Lower leg skin (tissue), 4 donors: Measurements from ENCODE around the gene RNF4. TPM values are rescaled to one million over a fixed set of nuclear protein-coding genes. Genes with fewer than 3 reads are reported as not detected.

ENCODE experiments used
- DNase-seq, 2 donors: peaks; one replicate each; pipeline ENCODE4 v3.0.0-alpha.2; 2019; ENCODE audit warnings: low spot score in 2 of 2
- H3K4me3 ChIP-seq: fragments of 200-600 bp; sonication (generic); 2 replicates; pipeline ENCODE4 v1.5.1; 2017; ENCODE audit warnings: mild to moderate bottlenecking, low read depth; ENCODE audit not compliant: poor library complexity, severe bottlenecking
- CTCF ChIP-seq, 3 donors: fragments of 450-650 bp; IDR thresholded peaks; one replicate each; pipeline ENCODE4 v1.5.1; 2016; ENCODE audit warnings: antibody characterized with exemption in 3 of 3, mild to moderate bottlenecking in 3 of 3, moderate library complexity in 2 of 3
- POLR2A ChIP-seq, 2 donors: fragments of 450-650 bp; IDR thresholded peaks; one replicate each; pipeline ENCODE4 v1.6.1; 2016 to 2017; ENCODE audit warnings: antibody characterized with exemption in 2 of 2, mild to moderate bottlenecking in 1 of 2, moderate library complexity in 1 of 2
- WGBS, 2 donors: methylation state at CpG; one replicate each; pipeline ENCODE4 v1.1.5; 2018; 5-methylcytosine and 5-hydroxymethylcytosine counted together
- intact Hi-C: fragments of 100-400 bp; cut with DNase I; formaldehyde crosslinking; loops from one replicate; pipeline ENCODE4 v1.15.0; 2023; ENCODE audit warnings: low total_unique reads
- total RNA-seq, 4 donors: library from RNA; depleted of rRNA; stranded (reverse); fragments of >200 nt; gene quantifications; one replicate each; pipeline ENCODE4 v1.1.0, GENCODE V29; 2016

Gene RNF4
- total RNA-seq, 4 donors from 2014 or later, result 30.4 to 44.0 (median 37.9) TPM

DNA sequence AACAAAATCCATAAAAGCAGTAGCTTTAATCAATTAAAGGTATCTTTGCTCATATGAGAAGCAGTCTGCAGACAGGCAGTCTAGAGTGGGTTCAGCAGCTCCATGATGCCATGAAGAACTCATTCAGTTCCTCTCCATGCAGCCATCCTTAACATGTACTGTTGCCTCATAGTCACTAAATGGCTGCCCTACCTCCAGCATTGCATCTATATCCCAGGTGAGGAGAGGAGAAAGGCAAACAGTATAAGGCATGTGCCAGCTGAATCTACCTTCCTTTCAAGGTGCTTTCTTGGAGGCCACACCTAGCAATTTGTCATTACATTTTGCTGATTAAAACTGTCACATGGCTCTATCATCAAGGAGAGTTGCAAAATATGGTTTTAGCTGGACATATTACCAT is 36.9 kb upstream of the RNF4 start:
- TF ChIP-seq CTCF (IDR thresholded peaks at IDR 0.05) (no peak), POLR2A (IDR thresholded peaks at IDR 0.05) (no peak)
- DNase-seq, result no peak
- no peak overlapping the region for H3K4me3 ChIP-seq
- intact Hi-C loops, result no loop called here

DNA sequence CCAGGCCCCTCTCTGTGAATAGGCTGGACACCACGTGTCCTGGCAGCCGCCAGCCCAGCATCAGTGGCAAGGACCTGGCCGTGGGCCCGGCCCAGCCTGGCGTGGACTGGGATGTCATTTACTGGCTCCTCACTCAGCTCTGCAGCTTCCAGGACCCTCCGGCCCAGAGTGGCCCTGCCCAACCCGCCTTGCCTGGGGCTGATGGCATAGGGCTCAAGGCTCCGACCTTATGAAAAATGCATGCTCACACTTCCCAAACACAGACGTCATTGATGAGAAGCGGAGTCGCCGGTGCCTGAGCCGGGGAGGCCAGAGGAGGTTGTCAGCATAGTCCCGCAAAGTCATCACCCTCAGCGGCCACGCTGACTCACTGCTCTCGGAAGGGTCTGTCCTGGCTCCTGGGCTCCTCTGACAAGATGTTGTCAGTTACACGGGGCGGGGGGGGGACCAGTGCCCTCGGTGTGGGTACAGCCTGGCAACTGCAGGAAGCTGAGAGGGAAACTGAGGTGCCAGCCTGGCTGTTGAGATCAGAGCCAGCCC is 35.8 kb upstream of the RNF4 start:
- H3K4me3 ChIP-seq, result no peak overlapping the region
- intact Hi-C loops, result no loop called here
- no peak for DNase-seq
- no peak for TF ChIP-seq CTCF (IDR thresholded peaks at IDR 0.05)
- no peak for TF ChIP-seq POLR2A (IDR thresholded peaks at IDR 0.05)
- 74 to 78% methylated on average over 18 of the region's 20 CpGs for WGBS, 2 donors

GRCh38 chr4:2433609-2434350 is 35.1 kb upstream of the RNF4 start:
- TF ChIP-seq CTCF (IDR thresholded peaks at IDR 0.05), result no peak
- TF ChIP-seq POLR2A (IDR thresholded peaks at IDR 0.05), result no peak
- intact Hi-C loops, result no loop called here
- DNase-seq, result no peak
- WGBS, 2 donors, result 77% methylated on average over 29 of the region's 29 CpGs
- no peak overlapping the region for H3K4me3 ChIP-seq

GRCh38 chr4:2434420-2434819 is 34.5 kb upstream of the RNF4 start:
- TF ChIP-seq CTCF (IDR thresholded peaks at IDR 0.05) (no peak), POLR2A (IDR thresholded peaks at IDR 0.05) (no peak)
- H3K4me3 ChIP-seq, result no peak overlapping the region
- 58 to 70% methylated on average over 8 to 9 of the region's 9 CpGs for WGBS, 2 donors
- no peak for DNase-seq
- intact Hi-C loops, result no loop called here

GRCh38 chr4:2436301-2436700 is 32.6 kb upstream of the RNF4 start:
- 38 to 40% methylated on average over 10 of the region's 10 CpGs for WGBS, 2 donors
- TF ChIP-seq POLR2A (IDR thresholded peaks at IDR 0.05), result no peak
- TF ChIP-seq CTCF (IDR thresholded peaks at IDR 0.05), result no peak
- no peak overlapping the region for H3K4me3 ChIP-seq
- no peak for DNase-seq
- intact Hi-C loops, result no loop called here
